Measurements from ENCODE around the gene COMTD1.
"Not testable (repeated sequence)": the region's sequence is repeated elsewhere in the genome, so short reads cannot be mapped to it uniquely, and the experiment has no call there.

COMTD1 gene

GRCh38 chr10:75244487-75245353, 9.0 kb upstream of the COMTD1 start:
- DNase-seq, result no peak

DNA sequence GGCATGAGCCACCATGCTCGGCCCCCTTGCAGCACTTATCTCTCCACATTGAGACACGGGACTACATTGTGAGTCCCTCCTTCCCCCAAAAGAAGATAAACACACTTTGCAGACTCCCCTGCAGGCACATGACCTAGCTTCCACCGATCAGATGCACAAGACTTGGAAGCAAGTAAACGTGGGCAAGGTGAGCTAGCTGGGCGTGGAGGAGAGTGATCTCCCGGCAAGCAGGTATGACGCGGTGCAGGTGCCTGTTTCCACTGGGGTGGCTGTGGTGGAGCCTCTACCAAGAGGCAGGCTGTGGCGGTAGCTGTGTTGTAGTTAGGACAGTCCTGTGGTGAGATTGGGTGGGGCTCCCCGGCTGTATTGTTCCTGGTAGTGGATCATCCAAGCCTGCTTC, 7.7 kb upstream of the COMTD1 start:
- DNase-seq, result no peak

- DNase-seq, result no peak
Measured at GRCh38 chr10:75240329-75241076, 4.7 kb upstream of the COMTD1 start.

DNA sequence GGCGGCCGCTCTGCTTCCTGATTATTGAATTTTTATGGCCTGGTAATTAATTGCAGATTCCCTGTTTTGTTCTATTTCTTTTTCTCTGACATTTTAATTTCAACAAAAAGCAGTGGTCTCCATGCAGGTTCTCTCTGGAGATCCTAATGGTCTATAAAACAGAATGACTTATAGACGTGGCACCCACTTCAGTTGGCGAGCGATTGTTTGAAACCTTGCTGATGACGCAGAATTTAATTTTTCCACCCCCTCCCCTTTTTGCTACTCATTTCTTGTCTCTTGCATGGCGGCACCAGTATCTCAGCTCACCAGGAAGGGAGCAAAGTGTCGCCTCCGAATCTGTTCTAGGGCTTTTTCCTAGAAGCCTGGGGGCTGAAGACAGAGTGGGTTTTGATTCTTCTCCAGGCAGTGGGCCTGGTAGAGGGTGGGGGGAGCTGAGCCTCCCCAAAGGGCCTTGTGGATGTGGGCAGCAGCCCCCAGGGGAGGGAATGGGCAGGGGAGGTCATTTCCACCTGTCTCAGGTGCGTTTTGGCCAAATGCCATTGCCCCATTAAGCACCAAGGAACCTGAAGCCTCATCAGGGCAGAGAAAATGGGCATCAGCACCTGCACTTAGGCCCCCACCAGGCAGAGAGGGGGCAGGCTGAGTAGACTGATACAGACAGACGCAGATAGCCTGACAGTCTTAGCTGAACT, 3.5 kb upstream of the COMTD1 start:
- no peak for DNase-seq

GRCh38 chr10:75238182-75239095, 2.7 kb upstream of the COMTD1 start:
- DNase-seq, result no peak

- no peak for DNase-seq
Measured at GRCh38 chr10:75236178-75236825, 545 bp upstream of the COMTD1 start.

DNA sequence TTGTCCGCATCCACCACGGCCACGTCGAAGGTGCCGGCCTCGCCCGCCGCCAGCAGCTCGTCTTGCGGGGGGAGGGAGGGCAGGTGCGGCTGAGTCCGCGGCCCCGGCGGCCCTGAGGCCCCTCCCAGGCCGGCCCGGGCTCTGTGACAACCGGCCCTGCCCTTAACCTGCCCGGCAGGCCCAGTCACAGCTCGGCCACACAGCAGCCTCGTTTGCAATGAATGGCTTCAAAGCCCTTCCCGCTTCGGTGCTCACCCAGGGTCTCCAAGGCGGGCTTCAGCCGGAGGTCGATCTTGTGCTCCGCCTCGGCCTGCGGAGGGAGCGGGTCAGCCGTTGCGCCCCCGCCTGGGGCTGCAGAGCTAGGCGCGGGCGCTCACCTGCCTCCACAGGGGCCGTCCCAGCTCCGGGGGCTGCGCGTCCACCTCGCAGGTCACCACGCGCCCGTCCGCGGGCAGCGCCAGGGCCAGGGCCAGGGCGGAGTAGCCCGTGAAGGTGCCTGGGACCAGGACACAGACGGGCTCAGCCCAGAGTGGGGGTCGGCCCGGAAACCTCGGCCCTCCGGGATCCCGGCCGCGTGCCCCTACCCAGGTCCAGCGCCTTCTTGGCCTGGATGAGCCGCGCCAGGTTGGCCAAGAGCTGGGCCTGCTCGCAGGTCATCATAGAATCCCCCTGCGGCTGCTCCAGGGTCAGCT, 928 bp downstream of the COMTD1 start:
- DNase-seq, result peak; percentile 27

DNA sequence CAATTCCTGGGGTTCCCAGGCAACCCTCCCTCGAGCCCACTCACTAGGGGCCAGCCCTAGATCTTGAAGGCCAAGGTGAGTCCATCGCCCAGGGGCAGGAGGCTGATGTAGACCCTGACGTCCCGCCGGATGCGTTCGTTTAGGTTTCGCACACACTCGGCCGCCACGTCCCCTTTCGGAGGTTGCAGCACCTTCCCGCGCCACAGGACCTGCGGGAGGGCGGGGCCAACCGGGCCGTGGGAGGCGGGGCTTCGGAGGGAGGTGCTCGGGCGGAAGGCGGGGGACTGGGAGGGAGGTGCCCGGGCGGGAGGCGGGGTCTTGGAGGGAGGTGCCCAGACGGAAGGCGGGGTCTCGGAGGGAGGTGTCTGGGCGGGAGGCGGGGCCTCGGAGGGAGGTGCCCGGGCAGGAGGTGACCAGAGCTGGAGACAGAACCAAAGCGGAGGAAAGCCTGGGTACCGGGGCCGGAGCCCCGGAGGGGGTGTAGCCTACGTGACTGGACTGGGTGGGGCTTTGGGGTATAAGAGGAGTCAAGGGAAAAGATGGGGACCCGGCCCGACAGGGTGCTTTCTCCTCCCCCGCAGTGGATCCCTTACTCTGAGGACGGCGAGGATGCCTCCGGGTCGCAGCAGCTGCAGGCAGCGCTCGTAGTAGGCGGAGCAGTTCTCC, 1.6 kb downstream of the COMTD1 start:
- peak; percentile 98 for DNase-seq

DNA sequence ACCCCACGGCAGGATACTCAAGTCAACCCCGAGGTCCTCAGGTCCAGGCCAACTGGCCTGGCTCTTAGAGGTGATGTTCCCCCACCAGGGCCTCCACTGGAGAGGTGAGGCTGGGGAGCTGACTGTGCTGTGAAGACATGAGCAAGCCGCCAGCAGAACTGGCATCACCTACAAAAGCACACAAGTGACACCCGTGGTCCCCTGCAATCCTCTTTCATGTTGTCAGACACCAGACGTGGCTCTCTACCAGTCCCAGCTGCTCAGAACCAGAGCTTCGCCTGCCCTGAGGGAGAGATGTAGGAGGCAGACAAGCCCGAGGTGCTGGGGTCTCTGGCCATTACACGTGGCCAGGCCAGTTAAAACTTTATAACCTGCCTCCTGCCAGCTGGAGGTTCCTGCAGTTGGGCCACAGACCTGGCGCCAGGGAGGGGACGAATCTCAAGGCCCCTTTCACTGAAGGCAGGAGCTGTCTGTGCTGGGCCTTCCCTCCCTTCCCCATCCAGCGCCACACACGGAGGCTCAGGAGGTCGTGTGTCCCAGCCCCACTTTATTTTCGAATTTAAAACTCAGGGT, 2.2 kb downstream of the COMTD1 start:
- DNase-seq, result peak; percentile 17

GRCh38 chr10:75231672-75232581, 3.8 kb downstream of the COMTD1 start:
- no peak for DNase-seq

DNA sequence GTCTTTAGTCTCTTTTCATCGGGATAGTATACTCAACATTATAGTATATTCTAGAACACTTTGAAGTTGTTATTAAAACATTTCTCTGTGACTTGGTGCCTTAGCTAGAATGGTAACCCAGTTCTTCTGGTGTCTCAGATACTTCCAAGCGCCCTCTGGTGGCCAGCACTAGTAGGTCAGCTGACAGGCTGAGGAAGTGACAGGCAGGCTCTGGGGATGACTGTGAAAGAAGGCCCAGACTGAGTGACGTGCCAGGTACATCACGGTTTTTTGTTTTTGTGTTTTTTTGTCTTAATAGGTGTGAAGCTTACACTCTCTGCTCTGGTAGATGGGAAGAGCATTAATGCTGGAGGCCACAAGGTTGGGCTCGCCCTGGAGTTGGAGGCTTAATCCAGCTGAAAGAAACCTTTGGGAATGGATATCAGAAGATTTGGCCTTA, 5.1 kb downstream of the COMTD1 start:
- peak; percentile 94 for DNase-seq

DNA sequence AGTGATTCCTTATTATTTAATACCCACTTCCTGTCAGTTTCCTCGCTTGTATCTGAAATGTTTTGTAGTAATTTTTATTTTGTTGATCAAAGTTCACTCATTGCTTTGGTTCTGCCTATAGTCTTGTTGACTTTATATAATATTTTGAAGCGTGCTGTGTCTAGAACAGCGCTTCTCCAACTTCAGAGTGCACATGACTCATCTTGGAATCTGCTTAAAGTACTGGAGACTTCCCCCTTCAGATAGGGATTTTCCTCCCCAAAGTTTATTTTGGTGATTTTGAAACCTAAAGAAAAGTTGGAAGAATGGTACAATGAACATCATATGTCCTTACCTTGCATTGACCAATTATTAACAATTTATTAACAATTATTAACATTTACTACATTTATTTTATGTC, 5.8 kb downstream of the COMTD1 start:
- no peak for DNase-seq

GRCh38 chr10:75228834-75229233, 6.9 kb downstream of the COMTD1 start:
- no peak for DNase-seq

- DNase-seq, result no peak
Measured at GRCh38 chr10:75228278-75228677, 7.5 kb downstream of the COMTD1 start.

DNA sequence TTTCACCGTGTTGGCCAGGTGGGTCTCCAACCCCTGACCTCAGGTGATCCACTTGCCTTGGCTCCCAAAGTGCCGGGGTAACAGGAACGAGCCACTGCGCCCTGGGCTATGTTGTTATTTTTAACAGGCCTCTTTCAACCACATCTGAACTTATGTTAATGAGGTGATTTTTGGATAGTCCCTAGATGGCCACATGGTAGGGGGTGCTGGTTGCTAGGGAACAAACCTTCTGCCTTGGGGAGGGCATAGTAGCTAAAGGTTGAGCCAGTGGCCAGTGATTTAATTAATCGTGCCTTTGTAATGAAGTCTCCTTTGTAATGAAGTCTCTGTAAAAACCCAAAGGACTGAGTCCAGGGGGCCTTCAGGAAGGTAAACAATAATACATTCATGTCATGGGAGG, 9.1 kb downstream of the COMTD1 start:
- no peak for DNase-seq

- DNase-seq, result no peak
Measured at GRCh38 chr10:75226095-75226494, 9.7 kb downstream of the COMTD1 start.

DNA sequence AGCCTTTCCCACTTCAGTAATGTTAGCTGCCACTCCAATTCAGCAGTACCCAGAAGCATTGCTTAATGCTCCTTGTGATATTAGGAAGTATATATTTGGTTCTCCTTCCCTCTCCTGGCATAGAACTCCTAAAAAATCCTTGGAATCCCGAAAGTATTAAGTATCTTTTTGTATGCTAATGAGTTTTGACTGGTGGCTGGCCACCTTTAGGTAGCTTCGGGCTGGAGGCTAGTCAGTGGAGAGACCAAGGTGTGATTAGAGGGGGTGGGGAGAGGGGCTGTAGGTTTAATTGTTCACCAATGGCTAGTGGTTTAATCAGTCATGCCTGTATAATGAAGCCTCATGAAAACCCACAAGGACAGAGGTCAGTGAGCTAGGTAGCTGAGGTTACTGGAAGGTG, 12.2 kb downstream of the COMTD1 start:
- no peak for DNase-seq

GRCh38 chr10:75221492-75221891, 14.3 kb downstream of the COMTD1 start:
- not testable (repeated sequence) for DNase-seq

DNA sequence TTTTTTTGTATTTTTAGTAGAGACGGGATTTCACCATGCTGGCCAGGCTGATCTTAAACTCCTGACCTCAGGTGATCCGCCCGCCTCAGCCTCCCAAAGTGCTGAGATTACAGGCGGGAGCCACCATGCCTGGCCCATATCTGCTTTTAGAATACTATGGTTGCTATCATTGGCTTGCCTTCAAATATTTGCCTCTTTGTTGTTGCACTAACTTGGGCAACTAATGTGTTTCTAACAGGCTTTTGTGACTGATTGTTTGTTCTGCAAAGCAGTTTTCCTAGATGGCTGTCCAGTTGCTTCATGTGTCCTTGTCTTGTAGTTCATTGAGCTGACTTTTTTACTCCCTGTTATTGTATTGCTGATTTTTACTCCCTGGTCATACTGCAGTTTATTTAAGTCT, 15.5 kb downstream of the COMTD1 start:
- no peak for DNase-seq

All from activated gamma-delta T cell treated with Interleukin-2 at 50 U/mL for 16 hours (primary cell).